ENCODE measurements around the gene ETFA. TPM values are rescaled to one million over a fixed set of nuclear protein-coding genes. Genes with fewer than 3 reads are reported as not detected.

ETFA gene
- total and polyA plus RNA-seq, 2 donors from 2014 or later, result 90.1 to 261 TPM

- Histone ChIP-seq H3K4me1 (ENCODE audit: control insufficient read depth in 2 of 3, insufficient read depth in 2 of 3, low read depth in 1 of 3, low read length in 3 of 3) (no peaks in the 10 kb centered on the region), H3K9me3 (ENCODE audit: control insufficient read depth in 2 of 3, insufficient read depth in 1 of 3, low read length in 3 of 3) (no peaks in the 10 kb centered on the region), H3K36me3 (ENCODE audit: control insufficient read depth in 2 of 3, insufficient read depth in 3 of 3, low read length in 3 of 3) (peaks cover 0 to 2% (median 0%) of the 10 kb centered on the region in 3 donors), H3K4me3 (ENCODE audit: low read length in 3 of 3) (no peak overlapping the region), H3K9ac (ENCODE audit: low read length in 3 of 3) (no peak overlapping the region), H3K27ac (ENCODE audit: low read depth in 2 of 2, low read length in 2 of 2) (no peak overlapping the region), H3K27me3 (ENCODE audit: control insufficient read depth, insufficient read depth, low read length) (no peaks in the 10 kb centered on the region)
- no peak for TF ChIP-seq CTCF (IDR thresholded peaks at IDR 0.05; ENCODE audit: borderline replicate concordance, extremely low read depth, insufficient read depth)
- intact Hi-C loops (cut with DNase I), result no loop called here
- no peak for FAIRE-seq
- DNase-seq, result no peak
Measured at GRCh38 chr15:76245072-76245610, 66.1 kb downstream of the ETFA start.

GRCh38 chr15:76239786-76240185 lies 71.5 kb downstream of the ETFA start:
- TF ChIP-seq CTCF (IDR thresholded peaks at IDR 0.05; ENCODE audit: borderline replicate concordance, extremely low read depth, insufficient read depth), result no peak
- intact Hi-C loops (cut with DNase I), result no loop called here
- no peaks in the 10 kb centered on the region for H3K27me3 ChIP-seq (ENCODE audit: control insufficient read depth, insufficient read depth, low read length)
- no peaks in the 10 kb centered on the region for H3K9me3 ChIP-seq (ENCODE audit: control insufficient read depth in 2 of 3, insufficient read depth in 1 of 3, low read length in 3 of 3)
- H3K9ac ChIP-seq (ENCODE audit: low read length in 3 of 3), result no peak overlapping the region
- peaks cover 0 to 2% (median 0%) of the 10 kb centered on the region in 3 donors for H3K36me3 ChIP-seq (ENCODE audit: control insufficient read depth in 2 of 3, insufficient read depth in 3 of 3, low read length in 3 of 3)
- FAIRE-seq (no peak), DNase-seq (no peak)
- no peak overlapping the region for H3K27ac ChIP-seq (ENCODE audit: low read depth in 2 of 2, low read length in 2 of 2)
- H3K4me3 ChIP-seq (ENCODE audit: low read length in 3 of 3), result no peak overlapping the region
- H3K4me1 ChIP-seq (ENCODE audit: control insufficient read depth in 2 of 3, insufficient read depth in 2 of 3, low read depth in 1 of 3, low read length in 3 of 3), result no peaks in the 10 kb centered on the region

GRCh38 chr15:76236350-76236749 lies 74.9 kb downstream of the ETFA start:
- Histone ChIP-seq H3K9me3 (ENCODE audit: control insufficient read depth in 2 of 3, insufficient read depth in 1 of 3, low read length in 3 of 3) (no peaks in the 10 kb centered on the region), H3K27me3 (ENCODE audit: control insufficient read depth, insufficient read depth, low read length) (no peaks in the 10 kb centered on the region), H3K27ac (ENCODE audit: low read depth in 2 of 2, low read length in 2 of 2) (no peak overlapping the region), H3K36me3 (ENCODE audit: control insufficient read depth in 2 of 3, insufficient read depth in 3 of 3, low read length in 3 of 3) (no peaks in the 10 kb centered on the region), H3K9ac (ENCODE audit: low read length in 3 of 3) (no peak overlapping the region), H3K4me3 (ENCODE audit: low read length in 3 of 3) (no peak overlapping the region), H3K4me1 (ENCODE audit: control insufficient read depth in 2 of 3, insufficient read depth in 2 of 3, low read depth in 1 of 3, low read length in 3 of 3) (no peaks in the 10 kb centered on the region)
- no peak for DNase-seq
- intact Hi-C loops (cut with DNase I), result no loop called here
- FAIRE-seq, result no peak
- no peak for TF ChIP-seq CTCF (IDR thresholded peaks at IDR 0.05; ENCODE audit: borderline replicate concordance, extremely low read depth, insufficient read depth)
